Stomach (tissue), 9 donors: ENCODE results near the gene SPOP. TPM values are rescaled to one million over a fixed set of nuclear protein-coding genes. Genes with fewer than 3 reads are reported as not detected.

Experiments used
- DNase-seq, 2 donors: peaks; one replicate each; pipeline versions ENCODE4 v3.0.0 to v3.0.0-alpha.2; 2013 to 2019
- H3K27ac ChIP-seq, 5 donors: fragments of 200-600 bp in 4 of 5; sonication (generic) in 4 of 5; one replicate each; pipeline ENCODE4 v1.5.1; 2013 to 2019; ENCODE audit warnings: mild to moderate bottlenecking in 1 of 5, moderate library complexity in 1 of 5
- H3K27me3 ChIP-seq, 3 donors: fragments of 200-600 bp; sonication (generic); one replicate each; pipeline ENCODE4 v1.5.1; 2017 to 2019; ENCODE audit warnings: mixed run types in 1 of 3
- H3K36me3 ChIP-seq, 4 donors: fragments of 200-600 bp; sonication (generic); 1 replicate in 3 of 4; 2 replicates in 1 of 4; pipeline ENCODE4 v1.5.1; 2016 to 2019
- H3K4me1 ChIP-seq, 4 donors: fragments of 200-600 bp; sonication (generic); one replicate each; pipeline ENCODE4 v1.5.1; 2016 to 2019
- H3K4me3 ChIP-seq, 4 donors: fragments of 200-600 bp; sonication (generic) in 3 of 4; one replicate each; pipeline ENCODE4 v1.5.1; 2016 to 2019; ENCODE audit warnings: mild to moderate bottlenecking in 1 of 4
- H3K9me3 ChIP-seq, 4 donors: fragments of 200-600 bp; sonication (generic); one replicate each; pipeline ENCODE4 v1.5.1; 2016 to 2019
- EP300 ChIP-seq: sonication (generic); formaldehyde crosslinking; IDR thresholded peaks from one replicate; pipeline ENCODE4 v1.6.1; 2017; ENCODE audit warnings: antibody characterized with exemption
- POLR2A ChIP-seq, 4 donors: fragments of 450-650 bp; IDR thresholded peaks; one replicate each; pipeline ENCODE4 v1.6.1; 2016; ENCODE audit warnings: antibody characterized with exemption in 4 of 4, control low read depth in 2 of 4, mild to moderate bottlenecking in 1 of 4, moderate library complexity in 1 of 4
- POLR2AphosphoS5 ChIP-seq, 3 donors: sonication (generic); formaldehyde crosslinking; IDR thresholded peaks; one replicate each; pipeline ENCODE4 v1.6.1; 2016; ENCODE audit warnings: antibody characterized with exemption in 3 of 3
- WGBS, 5 donors: extraction: QIAGEN DNeasy Blood & Tissue Kit in 3 of 5; methylation state at CpG; one replicate each; pipeline versions ENCODE4 v1.1.5 to v1.1.7; 2013 to 2018; 5-methylcytosine and 5-hydroxymethylcytosine counted together
- intact Hi-C: fragments of 100-400 bp; cut with DNase I; formaldehyde crosslinking; loops from one replicate; pipeline ENCODE4 v1.15.1; 2023; ENCODE audit warnings: low total_unique reads
- polyA plus RNA-seq, 3 donors: library from polyadenylated mRNA; stranded (reverse); fragments of 200-250 nt; gene quantifications; one replicate each; pipeline ENCODE4 v1.2.3, GENCODE V29; 2013
- total RNA-seq, 5 donors: library from RNA; depleted of rRNA; stranded (reverse); fragments of >200 nt; gene quantifications; one replicate each; pipeline versions ENCODE4 v1.1.0 to v1.2.3, GENCODE V29; 2014 to 2016
- TF ChIP-seq, protein P1 (sequence below), 7 experiments: fragments of 450-650 bp in 4 of 7; fragments of 200-600 bp in 3 of 7; sonication (generic) in 3 of 7; IDR thresholded peaks; one replicate each; pipeline ENCODE4 v1.5.1; 2016 to 2019; ENCODE audit warnings: antibody characterized with exemption in 7 of 7, control low read depth in 2 of 7, mild to moderate bottlenecking in 1 of 7
- donor health status: healthy with polysubstance abuse.
- donor health status: Bipolar disorder and iron deficiency.
- donor health status: healthy.

The SPOP gene
- total and polyA plus RNA-seq, 8 donors = 17.5 to 309 (median 41.6) TPM

DNA sequence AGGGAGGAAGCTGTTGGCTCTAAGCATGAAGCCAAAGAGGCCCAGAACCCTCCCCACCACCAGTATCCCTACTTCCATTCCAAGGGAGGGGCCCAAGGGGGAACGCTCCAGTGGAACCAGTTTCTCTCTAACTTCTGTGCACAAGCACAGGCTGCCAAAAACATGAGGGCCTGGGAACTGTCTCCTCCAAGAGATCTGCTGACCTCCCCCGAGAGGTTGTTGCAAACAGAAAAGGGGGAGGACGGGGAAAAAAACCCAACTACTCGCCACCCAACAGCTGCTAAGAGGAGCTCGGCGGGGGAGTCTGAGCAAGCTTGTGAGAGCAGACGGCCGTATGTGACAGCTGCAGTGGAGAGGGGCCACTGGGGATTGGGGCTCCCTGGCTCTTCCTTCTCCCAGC is 45.5 kb upstream of the SPOP start:
- Histone ChIP-seq H3K27me3 (no peaks in the 10 kb centered on the region), H3K4me3 (no peak overlapping the region), H3K27ac (peak overlapping the region in 4 of 5 donors; percentile 41 to 71 (median 52)), H3K9me3 (no peaks in the 10 kb centered on the region), H3K4me1 (peaks cover 10 to 38% (median 23%) of the 10 kb centered on the region in 4 donors), H3K36me3 (peaks cover 16 to 53% (median 49%) of the 10 kb centered on the region in 4 donors)
- TF ChIP-seq POLR2AphosphoS5 (IDR thresholded peaks at IDR 0.05) = no peak
- TF ChIP-seq, protein P1, sequence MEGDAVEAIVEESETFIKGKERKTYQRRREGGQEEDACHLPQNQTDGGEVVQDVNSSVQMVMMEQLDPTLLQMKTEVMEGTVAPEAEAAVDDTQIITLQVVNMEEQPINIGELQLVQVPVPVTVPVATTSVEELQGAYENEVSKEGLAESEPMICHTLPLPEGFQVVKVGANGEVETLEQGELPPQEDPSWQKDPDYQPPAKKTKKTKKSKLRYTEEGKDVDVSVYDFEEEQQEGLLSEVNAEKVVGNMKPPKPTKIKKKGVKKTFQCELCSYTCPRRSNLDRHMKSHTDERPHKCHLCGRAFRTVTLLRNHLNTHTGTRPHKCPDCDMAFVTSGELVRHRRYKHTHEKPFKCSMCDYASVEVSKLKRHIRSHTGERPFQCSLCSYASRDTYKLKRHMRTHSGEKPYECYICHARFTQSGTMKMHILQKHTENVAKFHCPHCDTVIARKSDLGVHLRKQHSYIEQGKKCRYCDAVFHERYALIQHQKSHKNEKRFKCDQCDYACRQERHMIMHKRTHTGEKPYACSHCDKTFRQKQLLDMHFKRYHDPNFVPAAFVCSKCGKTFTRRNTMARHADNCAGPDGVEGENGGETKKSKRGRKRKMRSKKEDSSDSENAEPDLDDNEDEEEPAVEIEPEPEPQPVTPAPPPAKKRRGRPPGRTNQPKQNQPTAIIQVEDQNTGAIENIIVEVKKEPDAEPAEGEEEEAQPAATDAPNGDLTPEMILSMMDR (IDR thresholded peaks at IDR 0.05) = no peak
- TF ChIP-seq POLR2A (IDR thresholded peaks at IDR 0.05) = no peak
- TF ChIP-seq EP300 = no peak
- 38 to 67% (median 58%) methylated on average over 7 to 8 of the region's 8 CpGs for WGBS, 5 donors
- peak in 1 of 2 donors; percentile 89 for DNase-seq
- intact Hi-C loops = no loop called here

DNA sequence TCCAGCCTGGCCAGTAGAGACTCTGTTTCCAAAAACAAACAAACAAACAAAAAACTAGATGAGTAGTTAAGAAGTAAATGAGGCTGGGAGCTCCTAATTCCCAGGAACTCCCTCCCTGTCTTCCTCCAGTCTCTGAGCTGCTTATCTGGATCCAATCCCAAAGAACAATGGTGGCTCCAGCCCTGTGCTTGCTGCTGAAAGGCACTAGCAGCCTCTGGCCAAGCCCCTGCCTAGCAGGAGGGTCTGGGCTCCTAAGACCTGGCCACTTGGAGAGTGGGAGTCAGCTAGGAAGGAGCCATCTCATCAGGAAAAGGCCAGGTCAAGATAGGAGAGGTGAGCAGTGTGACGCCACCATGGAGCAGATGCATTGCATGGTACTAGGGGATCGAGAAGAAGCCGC is 44.2 kb upstream of the SPOP start:
- H3K27ac ChIP-seq = peak overlapping the region in 2 of 5 donors; percentile 41 to 71
- H3K27me3 ChIP-seq = no peaks in the 10 kb centered on the region
- H3K4me3 ChIP-seq = no peak overlapping the region
- H3K9me3 ChIP-seq = no peaks in the 10 kb centered on the region
- WGBS, 5 donors = 90 to 100% (median 100%) methylated on average over 3 of the region's 3 CpGs
- H3K4me1 ChIP-seq = peaks cover 14 to 36% (median 22%) of the 10 kb centered on the region in 4 donors
- TF ChIP-seq EP300 (no peak), POLR2AphosphoS5 (IDR thresholded peaks at IDR 0.05) (no peak), POLR2A (IDR thresholded peaks at IDR 0.05) (no peak)
- TF ChIP-seq, protein P1 (IDR thresholded peaks at IDR 0.05) = no peak
- DNase-seq = no peak
- intact Hi-C loops = no loop called here
- peaks cover 27 to 67% (median 62%) of the 10 kb centered on the region in 4 donors for H3K36me3 ChIP-seq

DNA sequence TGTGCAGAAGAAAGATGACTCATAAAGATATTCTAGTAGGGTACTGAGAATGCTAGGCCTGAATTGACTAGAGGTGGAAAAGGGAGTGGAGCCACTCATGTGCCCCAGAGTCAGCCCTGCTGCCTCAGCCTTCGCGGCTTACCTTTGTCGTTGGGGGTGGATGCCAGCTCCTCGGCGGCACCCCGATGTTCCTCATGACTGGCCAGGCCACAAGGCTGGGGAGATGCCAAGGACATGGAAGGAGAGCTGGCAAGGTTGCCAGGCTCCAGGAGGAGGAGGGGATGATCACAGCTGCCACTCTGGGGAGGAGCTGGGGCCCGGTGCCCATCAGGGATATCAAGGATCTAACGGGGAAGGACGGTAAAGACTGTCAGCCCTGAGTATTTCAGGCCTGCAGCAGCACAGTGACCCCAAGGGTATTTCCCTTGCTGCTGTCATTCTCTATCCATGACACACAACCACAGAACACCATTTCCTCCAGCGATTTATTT is 39.5 kb upstream of the SPOP start:
- intact Hi-C loops = loop anchor here (10.0 kb wide), 2 partner anchors 47 to 137 kb away; partner anchors contain the start of gene FAM117A
- Histone ChIP-seq H3K36me3 (peaks cover 27 to 96% (median 95%) of the 10 kb centered on the region in 4 donors), H3K27ac (peak overlapping the region in 3 of 5 donors; percentile 19 to 69 (median 52)), H3K9me3 (no peaks in the 10 kb centered on the region), H3K4me3 (no peak overlapping the region), H3K27me3 (no peaks in the 10 kb centered on the region), H3K4me1 (peaks cover 15 to 37% (median 26%) of the 10 kb centered on the region in 4 donors)
- WGBS, 5 donors = 42 to 78% (median 44%) methylated on average over 10 of the region's 10 CpGs
- DNase-seq = peak in 1 of 2 donors; percentile 46
- TF ChIP-seq EP300 = no peak
- no peak for TF ChIP-seq POLR2A (IDR thresholded peaks at IDR 0.05)

DNA sequence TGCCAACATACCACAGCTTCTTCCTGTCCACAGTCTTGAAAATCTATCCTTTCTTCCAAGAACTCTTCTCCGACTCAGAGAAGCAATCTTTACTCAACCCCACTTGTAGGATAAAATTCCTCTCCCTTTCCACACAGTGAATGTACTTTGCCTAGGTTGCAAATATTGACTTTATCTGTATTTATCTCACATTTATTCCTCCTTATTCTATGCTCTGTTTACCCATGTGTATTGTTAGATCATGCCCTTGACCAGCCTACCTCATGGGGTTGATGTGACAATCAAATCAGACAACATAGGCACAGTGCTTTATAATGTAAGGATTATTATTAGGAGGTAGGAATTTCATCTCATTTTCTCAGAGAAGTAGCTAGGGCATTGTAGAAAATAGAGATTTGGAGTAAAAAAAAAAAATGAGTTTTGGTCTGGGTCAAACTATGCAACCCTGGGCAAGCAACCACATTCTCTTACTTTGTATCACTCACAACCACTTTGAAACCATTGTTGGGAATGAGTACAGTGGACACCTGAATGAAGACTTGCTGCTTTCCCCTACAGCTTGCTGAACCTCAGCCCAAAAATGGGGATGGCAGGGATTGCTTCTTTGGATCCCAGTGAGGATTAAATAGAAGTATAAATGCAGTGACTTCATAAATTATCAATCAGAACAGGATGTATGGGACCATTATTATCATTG is 38.9 kb upstream of the SPOP start:
- WGBS, 5 donors = 32 to 76% (median 37%) methylated on average over 1 of the region's 1 CpG

More for the DNA sequence above, 38.9 kb upstream of the SPOP start:
- no peak overlapping the region for H3K4me3 ChIP-seq
- peaks cover 15 to 33% (median 25%) of the 10 kb centered on the region in 4 donors for H3K4me1 ChIP-seq
- intact Hi-C loops = loop anchor here (10.0 kb wide), 2 partner anchors 48 to 138 kb away; partner anchors contain the start of gene FAM117A
- H3K36me3 ChIP-seq = peaks cover 30 to 98% (median 95%) of the 10 kb centered on the region in 4 donors
- peak overlapping the region in 4 of 5 donors; percentile 24 to 69 (median 47) for H3K27ac ChIP-seq
- no peaks in the 10 kb centered on the region for H3K9me3 ChIP-seq
- no peaks in the 10 kb centered on the region for H3K27me3 ChIP-seq
- DNase-seq = no peak
- TF ChIP-seq, protein P1 (IDR thresholded peaks at IDR 0.05) = no peak
- TF ChIP-seq EP300 = no peak
- TF ChIP-seq POLR2AphosphoS5 (IDR thresholded peaks at IDR 0.05) = no peak
- no peak for TF ChIP-seq POLR2A (IDR thresholded peaks at IDR 0.05)
